HL-60 (cell line): ENCODE data around the gene PLXNA2.

ENCODE experiments used
- DNase-seq, 2 experiments: peaks; one replicate each; pipeline ENCODE4 v3.0.0-alpha.2; 2010 to 2020; ENCODE audit warnings: low read depth in 1 of 2, low spot score in 1 of 2
- H3K27ac ChIP-seq: fragments of 250-450 bp; sonication (Bioruptor Pico); replicated peaks from 2 replicates; pipeline ENCODE4 v1.5.1; 2020; ENCODE audit warnings: mild to moderate bottlenecking, moderate library complexity
- H3K27me3 ChIP-seq: fragments of 250-450 bp; sonication (Bioruptor Pico); 2 replicates; pipeline ENCODE4 v1.5.1; 2021; ENCODE audit warnings: mild to moderate bottlenecking, moderate library complexity; ENCODE audit not compliant: insufficient read depth, poor library complexity, severe bottlenecking
- H3K4me3 ChIP-seq: replicated peaks from 2 replicates; pipeline ENCODE4 v1.5.1; 2011; ENCODE audit warnings: mild to moderate bottlenecking, control low read depth, low read length; ENCODE audit not compliant: insufficient read depth
- CTCF ChIP-seq: IDR thresholded peaks from one replicate; pipeline ENCODE4 v1.5.1; 2011; ENCODE audit warnings: low read length, control low read depth, inconsistent platforms; ENCODE audit not compliant: insufficient read depth
- GABPA ChIP-seq: IDR thresholded peaks from 2 replicates; pipeline ENCODE4 v1.6.1; 2012; ENCODE audit warnings: low read depth
- POLR2AphosphoS5 ChIP-seq: IDR thresholded peaks from 2 replicates; pipeline ENCODE4 v1.6.1; 2012; ENCODE audit warnings: low read depth
- REST ChIP-seq: IDR thresholded peaks from 2 replicates; pipeline ENCODE4 v1.6.1; 2012; ENCODE audit warnings: low read depth; ENCODE audit not compliant: insufficient replicate concordance
- SPI1 ChIP-seq: IDR thresholded peaks from 2 replicates; pipeline ENCODE4 v1.6.1; 2012; ENCODE audit warnings: low read depth, mild to moderate bottlenecking, borderline replicate concordance

The PLXNA2 gene

GRCh38 chr1:208078752-208079151 lies 165.4 kb downstream of the PLXNA2 start:
- Histone ChIP-seq H3K27me3 (peaks cover 3% of the 10 kb centered on the region), H3K27ac (no peak overlapping the region), H3K4me3 (no peak overlapping the region)
- TF ChIP-seq SPI1 (no peak), GABPA (no peak), REST (no peak), CTCF (no peak), POLR2AphosphoS5 (no peak)
- DNase-seq = no peak

GRCh38 chr1:208077232-208078075 lies 166.7 kb downstream of the PLXNA2 start:
- H3K4me3 ChIP-seq = no peak overlapping the region
- no peak overlapping the region for H3K27ac ChIP-seq
- no peak for DNase-seq
- H3K27me3 ChIP-seq = peaks cover 3% of the 10 kb centered on the region
- no peak for TF ChIP-seq POLR2AphosphoS5
- no peak for TF ChIP-seq CTCF
- no peak for TF ChIP-seq SPI1
- no peak for TF ChIP-seq GABPA
- TF ChIP-seq REST = no peak

- peaks cover 3% of the 10 kb centered on the region for H3K27me3 ChIP-seq
- H3K4me3 ChIP-seq = no peak overlapping the region
- no peak for DNase-seq
- TF ChIP-seq REST (no peak), POLR2AphosphoS5 (no peak), GABPA (no peak), CTCF (no peak), SPI1 (no peak)
- no peak overlapping the region for H3K27ac ChIP-seq
Measured at GRCh38 chr1:208074353-208074752, 169.8 kb downstream of the PLXNA2 start.
